Endodermal cell (in vitro differentiated cells): ENCODE measurements around the gene DAP. TPM values are rescaled to one million over a fixed set of nuclear protein-coding genes. Genes with fewer than 3 reads are reported as not detected.

ENCODE experiments used
- DNase-seq: peaks from one replicate; pipeline ENCODE4 v3.0.0-alpha.2; 2017
- H3K27ac ChIP-seq: 2 replicates; pipeline ENCODE4 v1.5.1; 2013; ENCODE audit warnings: mild to moderate bottlenecking, low read depth, low read length, moderate library complexity
- H3K27me3 ChIP-seq: 2 replicates; pipeline ENCODE4 v1.6.1; 2013; ENCODE audit warnings: mild to moderate bottlenecking, low read length, moderate library complexity; ENCODE audit not compliant: insufficient read depth, control insufficient read depth, poor library complexity, severe bottlenecking
- H3K36me3 ChIP-seq: 2 replicates; pipeline ENCODE4 v1.7.0; 2013; ENCODE audit warnings: mild to moderate bottlenecking, low read length, moderate library complexity; ENCODE audit not compliant: control insufficient read depth, insufficient read depth
- H3K4me1 ChIP-seq: one replicate; pipeline ENCODE4 v1.7.0; 2013; ENCODE audit warnings: low read length; ENCODE audit not compliant: control insufficient read depth, insufficient read depth
- H3K4me3 ChIP-seq: 2 replicates; pipeline ENCODE4 v1.5.1; 2013; ENCODE audit warnings: mild to moderate bottlenecking, low read length, moderate library complexity
- H3K9ac ChIP-seq: 2 replicates; pipeline ENCODE4 v1.6.1; 2013; ENCODE audit warnings: mild to moderate bottlenecking, low read length, moderate library complexity; ENCODE audit not compliant: poor library complexity, severe bottlenecking; ENCODE audit errors: extremely low read depth
- H3K9me3 ChIP-seq: 2 replicates; pipeline ENCODE4 v1.6.1; 2013; ENCODE audit warnings: mild to moderate bottlenecking, low read length, moderate library complexity; ENCODE audit not compliant: control insufficient read depth
- H3K27ac Mint-ChIP-seq: 2 replicates; pipeline ENCODE4 v1.8.0; 2020; ENCODE audit warnings: mixed read lengths
- H3K27me3 Mint-ChIP-seq: 2 replicates; pipeline ENCODE4 v1.8.0; 2021; ENCODE audit warnings: mild to moderate bottlenecking, mixed read lengths; ENCODE audit not compliant: insufficient read depth
- H3K36me3 Mint-ChIP-seq: 2 replicates; pipeline ENCODE4 v1.8.0; 2020; ENCODE audit warnings: low read depth, mixed read lengths
- H3K4me1 Mint-ChIP-seq: 2 replicates; pipeline ENCODE4 v1.8.0; 2020; ENCODE audit warnings: mixed read lengths
- H3K4me3 Mint-ChIP-seq: 2 replicates; pipeline ENCODE4 v1.8.0; 2020; ENCODE audit warnings: mild to moderate bottlenecking, moderate library complexity, mixed read lengths
- H3K9me3 Mint-ChIP-seq: 2 replicates; pipeline ENCODE4 v1.8.0; 2020; ENCODE audit warnings: mild to moderate bottlenecking, mixed read lengths
- CTCF ChIP-seq: fragments of 200-600 bp; sonication (generic); conservative IDR thresholded peaks from 2 replicates; pipeline ENCODE4 v1.5.0; 2021; ENCODE audit warnings: antibody characterized with exemption, mild to moderate bottlenecking
- whole genome bisulfite sequencing, 2 experiments: methylation state at CpG; one replicate each; pipeline versions ENCODE4 v1.1.5 to v1.1.7; 2013; ENCODE audit warnings: missing lambda C conversion rate in 2 of 2, mixed read lengths in 1 of 2; ENCODE audit not compliant: insufficient coverage in 1 of 2, insufficient read length in 1 of 2; 5-methylcytosine and 5-hydroxymethylcytosine counted together
- total RNA-seq, 2 donors: library from RNA; stranded (reverse); fragmentation: NEBNext Ultra II Directional in 1 of 2; extraction: Animal tissue kit (Norgen Biotek cat#: 25700) in 1 of 2; gene quantifications; 2 replicates in 1 of 2; 3 replicates in 1 of 2; pipeline ENCODE4 v1.2.1, GENCODE V29; 2021

The DAP gene
- total RNA-seq, 2 donors from 2014 or later, result 77.7 to 106 TPM

- no peak for DNase-seq
- no peak for TF ChIP-seq CTCF
- no peaks in the 10 kb centered on the region for H3K27me3 ChIP-seq
- no peaks in the 10 kb centered on the region for H3K36me3 ChIP-seq
- H3K9me3 ChIP-seq, result peaks cover 6% of the 10 kb centered on the region
- no peaks in the 10 kb centered on the region for H3K4me1 Mint-ChIP-seq
- H3K9me3 Mint-ChIP-seq, result peaks cover 29% of the 10 kb centered on the region
- H3K27ac Mint-ChIP-seq, result no peak overlapping the region
- H3K36me3 Mint-ChIP-seq, result no peaks in the 10 kb centered on the region
- no peak overlapping the region for H3K9ac ChIP-seq
- no peak overlapping the region for H3K4me3 ChIP-seq
- peaks cover 11% of the 10 kb centered on the region for H3K27me3 Mint-ChIP-seq
- no peaks in the 10 kb centered on the region for H3K4me1 ChIP-seq
- H3K27ac ChIP-seq, result no peak overlapping the region
- no peak overlapping the region for H3K4me3 Mint-ChIP-seq
Measured at GRCh38 chr5:10779592-10779991, 18.6 kb upstream of the DAP start.

GRCh38 chr5:10778179-10778910 lies 17.3 kb upstream of the DAP start:
- Mint-ChIP-seq H3K27ac (no peak overlapping the region), H3K27me3 (peaks cover 9% of the 10 kb centered on the region), H3K4me1 (no peaks in the 10 kb centered on the region), H3K36me3 (no peaks in the 10 kb centered on the region), H3K4me3 (no peak overlapping the region), H3K9me3 (peaks cover 29% of the 10 kb centered on the region)
- Histone ChIP-seq H3K27me3 (no peaks in the 10 kb centered on the region), H3K9me3 (peaks cover 6% of the 10 kb centered on the region), H3K9ac (no peak overlapping the region), H3K27ac (no peak overlapping the region), H3K36me3 (no peaks in the 10 kb centered on the region), H3K4me1 (no peaks in the 10 kb centered on the region), H3K4me3 (no peak overlapping the region)
- DNase-seq, result no peak
- no peak for TF ChIP-seq CTCF
- WGBS, 2 experiments, result 86 to 92% methylated on average over 2 of the region's 2 CpGs

GRCh38 chr5:10775646-10776045 lies 14.6 kb upstream of the DAP start:
- Histone ChIP-seq H3K9ac (no peak overlapping the region), H3K27me3 (no peaks in the 10 kb centered on the region), H3K36me3 (no peaks in the 10 kb centered on the region), H3K4me1 (no peaks in the 10 kb centered on the region), H3K27ac (no peak overlapping the region), H3K4me3 (no peak overlapping the region), H3K9me3 (peaks cover 6% of the 10 kb centered on the region)
- WGBS, 2 experiments, result 77 to 88% methylated on average over 4 of the region's 4 CpGs
- H3K4me3 Mint-ChIP-seq, result no peak overlapping the region
- H3K9me3 Mint-ChIP-seq, result peaks cover 18% of the 10 kb centered on the region
- no peaks in the 10 kb centered on the region for H3K36me3 Mint-ChIP-seq
- H3K27me3 Mint-ChIP-seq, result peaks cover 4% of the 10 kb centered on the region
- peak; percentile 66 for TF ChIP-seq CTCF
- no peak overlapping the region for H3K27ac Mint-ChIP-seq
- no peaks in the 10 kb centered on the region for H3K4me1 Mint-ChIP-seq
- peak; percentile 51 for DNase-seq
